GM21737 (cell line): ENCODE data around the gene STXBP6.

Experiments
- ATAC-seq: cut with Tn5 transposase; IDR thresholded peaks from one replicate; pipeline ENCODE4 v1.9.1; 2021; ENCODE audit warnings: mild to moderate bottlenecking, moderate library complexity; ENCODE audit not compliant: unreplicated experiment

STXBP6 gene

DNA sequence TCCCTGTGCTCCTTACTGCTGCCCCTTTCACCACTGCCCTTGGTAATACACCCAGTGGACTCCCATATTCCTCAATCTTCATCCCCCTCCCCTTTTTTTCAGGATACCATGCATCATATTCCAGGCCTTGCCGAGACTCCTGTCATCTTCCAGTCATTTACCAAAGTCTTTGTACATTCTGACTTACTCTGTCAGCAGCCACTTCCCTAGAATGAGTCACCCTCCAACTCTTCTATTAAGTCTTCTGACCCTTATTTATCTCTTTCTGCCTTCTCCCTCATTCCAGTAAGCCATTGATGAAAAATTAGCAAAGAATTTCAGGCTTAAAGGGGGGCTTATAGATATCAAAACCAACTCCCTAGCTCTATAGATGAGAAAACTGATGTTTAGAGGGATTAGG lies 128.0 kb downstream of the STXBP6 start:
- no peak for ATAC-seq

DNA sequence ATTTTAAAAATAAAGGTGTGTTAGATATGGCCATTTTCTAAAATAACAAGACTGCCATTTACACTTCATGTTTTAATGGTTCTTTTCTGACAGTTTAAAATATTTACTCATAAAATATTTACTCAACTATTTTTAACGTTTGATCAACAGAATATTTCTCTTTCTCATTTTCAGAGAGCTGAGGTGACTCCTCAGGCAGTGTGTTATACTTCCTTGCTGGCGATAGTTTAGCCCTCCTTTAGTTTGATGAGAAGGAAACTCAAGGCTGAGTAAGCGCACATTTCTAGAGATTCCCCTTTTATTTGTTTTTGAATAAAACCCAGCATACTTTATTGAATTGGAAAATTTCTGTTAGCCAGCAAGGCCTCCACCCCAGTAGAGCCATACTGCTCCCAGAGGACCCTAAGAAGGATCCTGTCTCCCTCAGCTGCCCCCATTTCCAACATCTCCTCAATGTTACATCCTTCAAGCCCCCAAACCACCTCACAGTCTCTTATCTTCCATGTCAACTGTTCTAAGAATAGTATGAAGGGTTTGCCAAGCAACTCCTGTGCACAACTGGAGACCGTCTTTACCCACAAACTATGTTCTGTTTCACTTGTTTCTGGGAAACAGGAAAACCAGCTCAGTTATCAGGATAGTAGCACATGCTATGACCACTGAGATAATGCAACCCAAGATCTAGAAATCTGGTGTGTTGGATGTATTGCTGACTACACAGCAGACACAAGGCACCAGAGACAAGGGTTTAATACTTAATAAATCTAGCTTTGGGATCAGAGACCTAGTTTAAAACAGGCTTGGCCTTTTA lies 129.5 kb downstream of the STXBP6 start:
- ATAC-seq, result no peak

DNA sequence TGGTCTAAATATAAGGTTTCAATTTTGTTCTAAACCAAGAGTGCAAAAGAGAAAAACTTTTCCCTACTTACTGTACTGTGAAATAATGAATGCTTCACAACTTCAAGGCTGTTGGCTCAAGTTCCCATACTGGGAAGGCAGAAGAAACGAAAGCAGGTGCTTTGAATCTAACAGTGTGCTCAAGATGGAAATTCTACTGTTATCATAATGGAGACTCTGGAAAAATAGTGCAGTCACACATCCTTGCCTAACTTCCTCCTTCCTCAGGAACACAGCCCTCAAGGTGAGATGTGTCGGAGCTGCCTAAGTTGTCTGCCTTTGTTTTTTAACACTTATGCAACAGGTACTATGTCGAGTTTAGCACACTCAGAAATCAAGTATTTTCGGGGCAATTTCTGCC lies 131.1 kb downstream of the STXBP6 start:
- no peak for ATAC-seq

DNA sequence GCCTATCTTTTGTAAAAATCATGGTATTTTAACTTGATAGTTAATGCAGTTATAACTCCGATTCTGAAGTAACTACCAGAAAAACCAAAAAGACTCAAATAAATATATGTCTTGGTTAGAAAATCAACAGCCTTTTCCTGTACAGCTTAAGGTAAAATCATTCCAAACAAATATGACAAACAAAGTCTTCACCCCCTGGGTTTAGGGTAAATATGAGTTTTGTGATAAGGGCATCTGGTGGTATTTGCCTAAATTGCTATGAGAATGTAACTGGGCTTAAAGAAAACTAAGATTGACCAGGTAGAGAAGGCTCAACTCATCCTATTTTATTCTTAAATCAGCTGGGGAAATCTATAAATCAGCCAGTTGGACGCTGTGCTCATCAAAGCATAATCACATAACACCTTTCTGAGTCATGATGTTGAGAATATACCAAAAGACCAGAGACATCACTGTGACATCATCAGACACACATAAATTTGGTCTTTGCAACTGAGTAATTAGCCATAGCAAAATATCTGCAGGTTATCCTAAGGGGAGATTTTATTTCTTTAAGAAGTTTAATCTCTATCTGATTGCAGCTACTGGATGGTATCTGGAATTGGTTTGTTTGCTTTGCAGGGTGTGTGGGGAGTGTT lies 133.9 kb downstream of the STXBP6 start:
- no peak for ATAC-seq

DNA sequence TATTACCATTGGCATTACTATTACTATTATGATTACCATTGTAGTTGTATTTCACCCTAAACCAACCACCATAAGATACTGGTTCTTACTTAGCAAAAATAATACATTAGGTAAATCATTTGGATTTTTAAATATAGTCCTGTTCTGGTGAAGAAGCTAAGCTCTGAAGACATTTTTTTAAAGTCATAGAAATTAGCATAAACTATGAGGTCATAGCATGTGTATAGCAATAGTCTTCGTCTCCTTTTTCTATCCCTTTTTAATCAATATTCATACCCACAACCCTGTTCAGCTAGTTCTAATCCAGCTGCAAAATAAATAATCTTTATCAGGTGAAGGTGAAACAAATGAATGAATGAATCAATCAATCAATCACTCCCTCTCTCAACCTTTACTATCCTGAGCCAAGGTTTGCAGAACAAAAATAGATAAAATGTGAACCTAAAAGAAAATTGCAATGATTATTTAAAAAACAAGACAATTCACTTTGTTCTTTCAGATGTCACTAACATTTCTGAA lies 134.5 kb downstream of the STXBP6 start:
- ATAC-seq, result no peak

DNA sequence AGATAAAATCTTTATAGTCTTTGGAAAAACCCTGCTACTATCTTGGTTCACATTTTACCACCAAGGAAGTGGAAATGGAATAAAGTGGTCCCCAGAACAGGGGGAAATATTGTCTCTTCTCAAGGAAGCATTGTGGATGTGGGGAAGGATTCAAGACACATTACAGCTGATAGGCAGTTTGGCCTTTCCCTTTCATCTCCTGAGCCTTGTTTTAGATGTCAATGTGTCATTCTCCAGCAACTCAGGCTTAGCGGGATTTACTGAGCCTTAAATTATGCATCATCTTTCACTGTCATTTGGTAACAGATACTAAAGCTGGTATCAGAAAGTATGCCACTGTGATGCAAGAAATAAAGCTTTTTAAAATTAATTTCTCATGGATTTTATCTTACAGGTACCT lies 136.2 kb downstream of the STXBP6 start:
- ATAC-seq, result no peak

DNA sequence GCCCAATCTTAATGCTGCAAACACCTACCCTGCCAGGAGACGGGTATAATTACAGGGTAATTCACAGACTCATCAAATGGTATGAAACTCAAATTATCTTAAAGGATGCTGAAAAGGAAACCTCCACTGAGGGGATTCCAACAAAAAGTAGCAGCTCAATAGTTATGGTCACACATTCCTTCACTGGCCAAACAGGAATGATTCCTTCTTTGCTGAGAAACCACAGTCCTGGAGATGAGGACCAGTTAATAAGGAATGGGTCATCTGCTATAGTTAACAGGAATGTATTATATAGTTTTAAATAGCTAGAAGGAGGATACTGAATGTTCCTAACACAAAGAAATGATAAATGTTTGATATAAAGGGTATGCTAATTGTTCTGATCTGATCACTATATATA lies 136.9 kb downstream of the STXBP6 start:
- ATAC-seq, result no peak

DNA sequence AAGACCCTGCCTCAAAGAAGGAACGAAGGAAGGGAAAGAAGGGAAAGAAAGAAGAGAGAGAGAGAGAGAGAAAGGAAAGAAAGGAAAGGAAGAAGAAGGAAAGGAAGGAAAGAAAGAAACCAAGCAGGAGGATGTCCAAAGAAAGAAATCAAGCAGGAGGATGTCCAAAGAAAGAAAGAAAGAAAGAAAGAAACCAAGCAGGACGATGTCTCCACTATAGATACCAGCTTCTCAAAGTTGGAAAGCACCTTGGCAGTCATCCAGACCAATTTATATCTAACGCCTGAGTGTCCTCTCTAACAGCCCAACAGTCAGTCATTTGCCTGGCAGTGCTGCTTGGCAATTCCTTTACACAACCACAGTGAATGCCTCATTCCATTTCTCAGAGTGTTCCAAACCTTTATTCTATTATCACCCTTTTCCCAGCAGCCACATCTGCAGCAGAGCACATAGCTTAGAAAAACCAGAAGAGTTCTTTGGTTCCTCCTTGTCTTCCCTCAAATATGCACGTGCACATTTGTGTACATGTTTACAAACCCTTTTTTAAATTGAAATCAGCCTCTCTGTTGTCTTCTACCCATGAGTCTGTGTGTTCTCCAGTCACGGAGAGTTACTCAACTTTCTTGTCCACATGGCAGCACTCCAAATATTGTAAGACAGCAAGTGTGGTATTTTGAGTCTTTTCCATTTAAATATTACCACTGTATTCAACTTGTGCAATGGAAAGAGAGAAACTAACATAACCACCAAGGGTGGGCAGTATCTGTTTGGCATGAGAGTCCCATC lies 138.4 kb downstream of the STXBP6 start:
- no peak for ATAC-seq

DNA sequence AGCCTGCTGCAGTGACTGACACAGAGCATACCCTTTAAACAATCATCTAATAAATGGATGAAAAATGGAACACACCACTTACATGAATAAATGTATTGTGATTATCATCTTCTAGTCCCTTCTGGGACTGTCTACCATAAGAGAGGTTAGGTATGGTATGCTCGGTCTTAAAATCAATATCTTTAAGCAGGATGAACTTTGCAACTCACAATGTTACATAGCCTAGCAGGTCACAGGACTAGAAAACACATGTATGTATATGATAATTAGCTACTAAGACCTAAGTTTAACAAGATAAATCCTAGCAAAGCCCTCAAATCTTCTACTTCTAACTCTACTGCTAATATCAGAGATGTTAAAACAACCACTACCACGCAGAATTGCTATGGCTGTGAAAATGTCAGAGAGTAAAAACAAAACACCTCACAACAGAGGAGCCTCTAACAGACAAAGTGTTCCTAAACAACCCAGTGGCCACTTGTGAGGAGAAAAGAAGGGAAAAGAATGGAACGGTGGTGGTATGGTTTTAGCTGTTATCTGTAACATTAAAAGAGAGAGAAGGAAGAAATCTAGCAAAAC lies 139.4 kb downstream of the STXBP6 start:
- no peak for ATAC-seq

DNA sequence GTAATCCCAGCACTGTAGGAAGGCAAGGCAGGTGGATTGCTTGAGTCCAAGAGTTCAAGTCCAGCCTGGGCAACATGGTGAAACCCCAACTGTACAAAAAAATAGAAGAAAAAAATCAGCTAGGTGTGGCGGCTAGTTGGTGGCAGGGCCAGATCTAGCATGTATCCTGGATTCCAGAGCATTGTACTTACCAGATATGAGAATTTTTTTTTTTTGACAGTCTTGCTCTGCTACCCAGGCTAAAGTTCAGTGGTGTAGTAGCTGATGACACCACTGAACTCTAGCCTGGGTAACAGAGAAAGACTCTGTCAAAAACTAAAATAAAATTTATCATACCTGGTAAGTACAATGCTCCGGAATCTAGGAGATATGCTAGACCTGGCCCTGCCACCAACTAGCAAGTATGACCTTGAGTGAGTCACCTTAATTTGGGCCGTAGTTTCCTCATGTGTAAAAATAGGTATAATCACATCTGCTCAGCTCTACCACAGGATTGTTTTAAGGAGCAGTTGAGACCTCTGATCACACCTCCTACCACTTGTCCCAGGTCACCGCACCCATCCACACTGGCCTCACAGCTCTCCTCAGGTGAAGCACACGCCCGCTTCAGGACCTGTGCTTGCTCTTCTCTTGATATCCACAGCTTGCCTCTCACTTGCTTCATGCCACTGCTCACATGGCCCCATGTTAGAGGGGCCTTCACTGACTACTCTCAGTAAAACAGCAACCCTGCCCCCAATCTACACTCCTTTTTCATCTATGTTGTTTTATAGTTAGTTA lies 140.2 kb downstream of the STXBP6 start:
- no peak for ATAC-seq

DNA sequence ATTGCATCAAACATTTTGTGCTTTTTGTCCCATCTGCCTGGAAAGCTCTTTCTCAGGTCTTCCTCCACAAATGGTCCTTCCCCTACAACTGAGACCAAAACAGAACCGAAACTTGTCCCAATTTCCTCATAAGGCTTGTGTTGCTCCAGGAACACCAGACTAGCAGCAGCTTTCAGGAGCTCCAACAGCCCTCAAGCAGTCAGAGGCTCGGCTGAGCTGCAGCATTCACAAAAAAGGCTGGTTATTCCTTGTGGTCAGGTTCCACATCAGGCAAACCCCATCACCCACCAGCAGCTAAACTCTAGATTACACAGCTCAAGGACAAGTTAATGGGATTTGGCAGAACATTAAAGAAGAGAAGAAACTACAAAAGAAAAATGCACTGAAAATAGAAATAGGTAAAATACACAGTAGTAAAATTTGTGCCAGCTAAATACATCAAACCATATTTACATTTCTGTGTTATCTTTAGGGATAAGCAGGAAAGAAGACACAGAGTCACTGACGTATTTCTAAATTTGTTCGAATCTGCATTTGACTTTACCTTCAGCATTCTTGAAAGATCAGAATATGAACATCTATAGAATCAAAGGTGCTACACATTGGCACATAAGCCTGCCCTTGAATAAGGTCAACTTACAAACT lies 141.2 kb downstream of the STXBP6 start:
- no peak for ATAC-seq

DNA sequence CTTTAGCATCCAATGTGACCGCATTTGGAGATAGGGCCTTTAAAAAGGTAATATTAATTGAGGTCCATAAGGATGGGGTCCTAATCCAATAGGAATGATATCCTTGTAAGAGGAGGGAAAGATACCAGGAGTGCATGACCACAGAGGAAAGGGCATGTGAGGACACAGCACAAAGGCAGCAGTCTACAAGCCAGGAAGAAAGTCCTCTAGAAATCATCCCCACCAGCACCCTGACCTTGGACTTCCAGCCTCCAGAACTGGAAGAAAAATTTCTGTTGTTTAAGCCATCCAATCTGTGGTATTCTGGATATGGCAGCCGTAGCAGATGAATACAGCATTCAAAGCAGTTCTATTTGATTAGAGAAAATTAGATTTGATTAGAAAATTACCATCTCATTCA lies 145.4 kb downstream of the STXBP6 start:
- ATAC-seq, result no peak

DNA sequence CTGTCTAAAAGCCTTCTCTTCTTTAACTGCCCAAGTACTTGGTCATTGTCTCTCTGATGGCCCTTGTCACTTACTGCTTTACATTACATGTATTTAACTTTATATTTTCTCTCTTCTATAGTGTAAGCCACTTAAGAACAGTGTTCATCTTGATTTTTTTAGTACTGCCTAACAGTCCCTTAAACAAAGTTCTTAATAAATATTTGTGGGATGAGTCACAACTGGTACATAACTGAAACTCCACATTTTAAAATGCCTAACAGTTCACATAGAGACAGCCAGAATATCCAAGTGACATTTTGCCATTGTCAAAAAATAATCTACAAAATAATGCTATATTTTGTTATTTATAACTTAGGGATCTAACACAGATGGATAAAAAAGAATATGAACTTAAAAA lies 146.6 kb downstream of the STXBP6 start:
- ATAC-seq, result no peak

DNA sequence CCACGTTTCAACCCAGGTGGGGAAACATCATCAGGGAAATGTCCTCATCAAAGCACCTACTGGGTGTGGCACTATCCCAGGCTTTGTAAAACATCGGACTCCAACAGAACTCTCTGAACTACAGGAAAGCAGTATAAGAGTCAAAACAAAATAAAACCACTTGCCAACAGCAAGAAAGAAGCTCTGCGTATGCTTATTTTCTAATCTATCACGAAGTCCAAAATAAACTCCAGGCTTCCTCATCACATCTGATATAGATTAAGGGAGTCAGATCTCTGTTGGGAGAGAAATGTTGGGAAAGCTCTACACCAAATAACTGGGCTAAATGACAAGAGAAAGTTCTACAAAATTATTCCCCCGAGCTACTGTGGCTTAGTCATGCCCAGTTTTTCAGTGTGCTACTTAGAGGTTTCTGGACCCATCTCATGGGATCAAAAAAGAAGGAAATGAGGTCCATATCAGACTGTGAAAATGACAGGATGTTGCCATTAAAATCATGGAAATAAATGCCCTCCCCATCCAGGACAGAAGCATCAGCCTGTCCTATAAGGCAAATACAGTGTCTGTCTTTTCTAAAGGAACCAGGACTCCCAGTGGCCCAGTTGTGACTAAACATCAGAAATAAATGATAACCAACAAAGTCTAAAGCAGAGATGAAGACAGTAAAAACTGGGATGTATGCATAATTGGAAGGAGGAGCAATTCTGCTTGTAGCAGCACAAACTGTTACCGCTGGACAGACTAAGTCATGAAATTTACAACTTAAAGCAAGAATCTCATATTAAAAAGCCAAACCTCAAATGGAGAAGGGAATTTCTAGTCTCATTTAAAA lies 149.5 kb downstream of the STXBP6 start:
- no peak for ATAC-seq

DNA sequence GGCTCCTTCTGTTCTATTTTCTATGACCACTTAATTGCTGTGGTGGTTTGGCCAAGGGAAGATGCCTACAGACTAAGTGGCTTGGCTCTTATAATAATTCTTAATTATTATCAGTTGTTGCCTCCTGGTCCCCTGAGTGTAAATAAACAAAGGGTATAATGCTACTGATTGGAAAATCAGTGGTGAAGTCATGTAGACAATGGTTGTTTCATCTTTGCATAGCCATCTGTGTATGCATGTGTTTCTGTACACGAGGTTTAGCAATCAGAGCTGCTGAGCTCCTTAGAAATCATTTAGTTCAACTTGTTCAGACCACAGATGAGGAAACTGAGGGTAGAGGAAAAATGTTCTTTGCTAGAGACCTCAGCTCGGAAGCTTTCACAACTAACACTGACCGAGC lies 152.2 kb downstream of the STXBP6 start:
- no peak for ATAC-seq

DNA sequence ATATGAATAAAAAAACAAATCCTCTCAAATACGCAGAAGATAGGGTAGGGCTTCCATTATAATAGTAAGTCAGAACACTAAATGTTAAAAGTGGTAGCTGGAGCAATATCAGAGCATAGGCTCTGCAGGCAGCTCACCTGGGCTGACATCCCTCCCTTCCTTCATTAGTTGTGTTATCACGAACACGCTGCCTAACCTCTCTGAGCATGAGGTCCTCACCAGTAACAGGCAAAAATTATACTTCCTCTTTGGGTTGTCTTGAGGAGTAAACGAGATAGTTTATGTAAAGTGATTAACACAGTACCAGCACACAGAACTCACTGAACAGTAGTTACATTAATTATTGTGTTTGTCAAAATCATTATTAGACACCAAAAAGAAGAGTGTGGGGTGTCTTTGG lies 154.3 kb downstream of the STXBP6 start:
- ATAC-seq, result no peak

DNA sequence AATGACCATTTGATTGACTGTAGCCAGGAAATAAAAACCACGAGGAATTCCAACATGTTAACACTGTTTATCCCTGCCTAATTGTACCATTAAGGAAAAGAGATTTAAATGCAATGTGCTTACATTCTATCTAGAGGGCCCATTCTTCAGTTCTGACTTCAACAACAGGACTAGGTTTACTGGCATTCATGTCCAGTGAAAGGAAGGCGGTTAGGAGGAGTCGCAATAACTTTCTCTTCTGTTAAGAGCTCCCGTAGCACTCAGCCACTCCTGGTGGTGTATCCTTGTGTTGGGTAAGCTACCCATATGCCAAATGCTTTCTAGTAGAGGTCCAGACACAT lies 154.7 kb downstream of the STXBP6 start:
- ATAC-seq, result no peak

DNA sequence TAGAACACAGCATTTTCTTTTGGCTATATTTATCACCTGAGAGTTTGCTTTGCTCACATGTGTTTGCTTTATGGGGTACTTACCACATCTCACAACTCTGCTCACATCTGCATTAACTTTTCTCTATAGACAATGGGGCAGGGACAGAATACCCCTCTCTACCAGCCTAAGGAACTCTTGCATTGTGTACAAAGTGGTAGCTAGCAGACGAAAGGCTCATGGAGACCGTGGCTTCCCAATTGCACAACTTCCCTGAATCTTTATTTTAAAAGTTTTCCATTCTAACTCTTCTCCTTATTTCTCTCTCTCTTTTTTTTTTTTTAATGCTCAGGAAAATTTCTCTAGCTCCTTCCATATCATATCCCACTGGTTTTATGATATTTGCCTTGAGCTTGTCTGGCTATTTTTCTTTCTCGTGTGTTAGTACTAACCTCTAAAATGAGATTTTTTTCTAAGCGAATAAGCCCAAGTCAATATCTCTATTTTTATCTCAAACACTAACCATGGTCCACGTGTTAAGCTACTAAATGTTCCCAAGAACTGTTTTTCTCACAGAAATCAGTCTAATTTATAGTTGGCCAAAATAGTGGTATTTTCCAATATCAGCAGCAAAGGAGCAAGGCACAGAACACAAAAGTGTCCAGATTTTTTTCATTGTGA lies 155.2 kb downstream of the STXBP6 start:
- ATAC-seq, result no peak
